H9 (cell line): Measurements from ENCODE around the gene XPNPEP3. TPM values are rescaled to one million over a fixed set of nuclear protein-coding genes. Genes with fewer than 3 reads are reported as not detected.

Experiments used
- DNase-seq: peaks from one replicate; pipeline ENCODE4 v3.0.0-alpha.2; 2017
- H2AFZ ChIP-seq: one replicate; pipeline ENCODE4 v1.6.1; 2013; ENCODE audit warnings: mild to moderate bottlenecking, low read length, control low read depth, moderate library complexity
- H2AK5ac ChIP-seq: 2 replicates; pipeline ENCODE4 v1.6.1; 2013; ENCODE audit warnings: low read length, control low read depth, mixed read lengths; ENCODE audit not compliant: insufficient read length
- H2BK120ac ChIP-seq: one replicate; pipeline ENCODE4 v1.6.1; 2013; ENCODE audit warnings: low read depth, mild to moderate bottlenecking, low read length, control low read depth, inconsistent platforms; ENCODE audit not compliant: poor library complexity, severe bottlenecking
- H2BK12ac ChIP-seq: 2 replicates; pipeline ENCODE4 v1.6.1; 2013; ENCODE audit warnings: low read length, control low read depth, mixed read lengths, low read depth; ENCODE audit not compliant: insufficient read length
- H2BK15ac ChIP-seq: 2 replicates; pipeline ENCODE4 v1.6.1; 2013; ENCODE audit warnings: low read depth, low read length, control low read depth
- H2BK20ac ChIP-seq: one replicate; pipeline ENCODE4 v1.6.1; 2013; ENCODE audit warnings: low read depth, mild to moderate bottlenecking, low read length, control low read depth, inconsistent platforms; ENCODE audit not compliant: poor library complexity, severe bottlenecking
- H2BK5ac ChIP-seq: 2 replicates; pipeline ENCODE4 v1.6.1; 2013; ENCODE audit warnings: low read length, control low read depth, mixed read lengths; ENCODE audit not compliant: insufficient read length
- H3K14ac ChIP-seq: 2 replicates; pipeline ENCODE4 v1.6.1; 2013; ENCODE audit warnings: low read length, control low read depth; ENCODE audit not compliant: insufficient read depth
- H3K18ac ChIP-seq: 2 replicates; pipeline ENCODE4 v1.6.1; 2013; ENCODE audit warnings: low read depth, mild to moderate bottlenecking, mixed read lengths, low read length, control low read depth; ENCODE audit not compliant: insufficient read length
- H3K23ac ChIP-seq: 2 replicates; pipeline ENCODE4 v1.6.1; 2013; ENCODE audit warnings: low read length, control low read depth, mixed read lengths, low read depth; ENCODE audit not compliant: insufficient read length
- H3K23me2 ChIP-seq: 2 replicates; pipeline ENCODE4 v1.6.1; 2013; ENCODE audit warnings: low read depth, mild to moderate bottlenecking, mixed read lengths, low read length, control low read depth; ENCODE audit not compliant: insufficient read length, poor library complexity, severe bottlenecking
- H3K27ac ChIP-seq: 2 replicates; pipeline ENCODE4 v1.5.1; 2013; ENCODE audit warnings: low read length, control low read depth, mixed read lengths, low read depth; ENCODE audit not compliant: insufficient read length
- H3K27me3 ChIP-seq: 2 replicates; pipeline ENCODE4 v1.6.1; 2013; ENCODE audit warnings: low read length, control low read depth, inconsistent platforms; ENCODE audit not compliant: insufficient read depth
- H3K4ac ChIP-seq: 2 replicates; pipeline ENCODE4 v1.6.1; 2013; ENCODE audit warnings: low read depth, mild to moderate bottlenecking, control low read depth, inconsistent platforms, low read length, moderate library complexity
- H3K4me1 ChIP-seq: 2 replicates; pipeline ENCODE4 v1.6.1; 2013; ENCODE audit warnings: low read length, control low read depth, inconsistent platforms; ENCODE audit not compliant: insufficient read depth
- H3K4me2 ChIP-seq: 2 replicates; pipeline ENCODE4 v1.6.1; 2013; ENCODE audit warnings: low read length, control low read depth, mixed read lengths; ENCODE audit not compliant: insufficient read length, insufficient read depth
- H3K56ac ChIP-seq: 2 replicates; pipeline ENCODE4 v1.6.1; 2013; ENCODE audit warnings: low read depth, mild to moderate bottlenecking, mixed read lengths, low read length, control low read depth; ENCODE audit not compliant: insufficient read length
- H3K79me1 ChIP-seq: 2 replicates; pipeline ENCODE4 v1.6.1; 2013; ENCODE audit warnings: low read depth, mild to moderate bottlenecking, moderate library complexity, low read length, control low read depth, inconsistent platforms; ENCODE audit not compliant: insufficient read depth, poor library complexity, severe bottlenecking
- H3K79me2 ChIP-seq: 2 replicates; pipeline ENCODE4 v1.6.1; 2013; ENCODE audit warnings: low read length, control low read depth, inconsistent platforms; ENCODE audit not compliant: insufficient read depth
- H3K9ac ChIP-seq: 2 replicates; pipeline ENCODE4 v1.6.1; 2013; ENCODE audit warnings: low read length, control low read depth, mixed read lengths; ENCODE audit not compliant: insufficient read length; ENCODE audit errors: extremely low read depth
- H3K9me3 ChIP-seq: one replicate; pipeline ENCODE4 v1.6.1; 2013; ENCODE audit warnings: low read depth, low read length, inconsistent platforms; ENCODE audit not compliant: control insufficient read depth
- H3T11ph ChIP-seq: one replicate; pipeline ENCODE4 v1.6.1; 2013; ENCODE audit warnings: mild to moderate bottlenecking, low read length, control low read depth, inconsistent platforms
- H4K20me1 ChIP-seq: one replicate; pipeline ENCODE4 v1.6.1; 2013; ENCODE audit not compliant: control insufficient read depth, insufficient read length, insufficient read depth
- H4K5ac ChIP-seq: 2 replicates; pipeline ENCODE4 v1.6.1; 2013; ENCODE audit warnings: low read depth, mild to moderate bottlenecking, mixed read lengths, low read length, control low read depth; ENCODE audit not compliant: insufficient read length
- H4K8ac ChIP-seq: replicated peaks from 2 replicates; pipeline ENCODE4 v1.6.1; 2013; ENCODE audit warnings: low read length, control low read depth, mixed read lengths, low read depth; ENCODE audit not compliant: insufficient read length
- H4K91ac ChIP-seq: 2 replicates; pipeline ENCODE4 v1.6.1; 2013; ENCODE audit warnings: low read depth, mild to moderate bottlenecking, moderate library complexity, mixed read lengths, low read length, control low read depth; ENCODE audit not compliant: insufficient read length
- H3K27ac Mint-ChIP-seq, 3 experiments: 2 replicates in 2 of 3; 3 replicates in 1 of 3; pipeline ENCODE4 v1.8.0; 2020 to 2021; ENCODE audit warnings: mixed read lengths in 3 of 3, mild to moderate bottlenecking in 1 of 3, moderate library complexity in 1 of 3
- H3K27me3 Mint-ChIP-seq: 2 replicates; pipeline ENCODE4 v1.8.0; 2021; ENCODE audit warnings: low read depth, mild to moderate bottlenecking, moderate library complexity, mixed read lengths
- H3K36me3 Mint-ChIP-seq, 3 experiments: 2 replicates in 2 of 3; 3 replicates in 1 of 3; pipeline ENCODE4 v1.8.0; 2020 to 2021; ENCODE audit warnings: low read depth in 3 of 3, mixed read lengths in 3 of 3; ENCODE audit not compliant: insufficient read depth in 1 of 3
- H3K4me1 Mint-ChIP-seq, 2 experiments: 2 replicates each; pipeline ENCODE4 v1.8.0; 2020; ENCODE audit warnings: mixed read lengths in 2 of 2
- H3K4me3 Mint-ChIP-seq, 2 experiments: 2 replicates in 1 of 2; 3 replicates in 1 of 2; pipeline ENCODE4 v1.8.0; 2020 to 2021; ENCODE audit warnings: mild to moderate bottlenecking in 2 of 2, mixed read lengths in 2 of 2, moderate library complexity in 1 of 2
- H3K9me3 Mint-ChIP-seq, 2 experiments: 2 replicates in 1 of 2; 3 replicates in 1 of 2; pipeline ENCODE4 v1.8.0; 2020; ENCODE audit warnings: mild to moderate bottlenecking in 2 of 2, mixed read lengths in 2 of 2, moderate library complexity in 1 of 2
- WGBS: extraction: QIAGEN DNeasy Blood & Tissue Kit; methylation state at CpG from one replicate; pipeline ENCODE4 v1.1.7; 2013; ENCODE audit warnings: missing lambda C conversion rate, low lambda C conversion rate, mixed read lengths; ENCODE audit not compliant: insufficient read length; ENCODE audit errors: extremely low coverage; 5-methylcytosine and 5-hydroxymethylcytosine counted together
- total RNA-seq: library from RNA; stranded (reverse); gene quantifications from 2 replicates; pipeline ENCODE4 v1.2.1, GENCODE V29; 2021
- TF ChIP-seq, protein P1 (sequence below): fragments of 200-600 bp; sonication (generic); conservative IDR thresholded peaks from 3 replicates; pipeline ENCODE4 v1.8.0; 2021; ENCODE audit warnings: antibody characterized with exemption, mild to moderate bottlenecking

Gene XPNPEP3
- total RNA-seq, 1 experiment from 2014 or later = 18.3 TPM

DNA sequence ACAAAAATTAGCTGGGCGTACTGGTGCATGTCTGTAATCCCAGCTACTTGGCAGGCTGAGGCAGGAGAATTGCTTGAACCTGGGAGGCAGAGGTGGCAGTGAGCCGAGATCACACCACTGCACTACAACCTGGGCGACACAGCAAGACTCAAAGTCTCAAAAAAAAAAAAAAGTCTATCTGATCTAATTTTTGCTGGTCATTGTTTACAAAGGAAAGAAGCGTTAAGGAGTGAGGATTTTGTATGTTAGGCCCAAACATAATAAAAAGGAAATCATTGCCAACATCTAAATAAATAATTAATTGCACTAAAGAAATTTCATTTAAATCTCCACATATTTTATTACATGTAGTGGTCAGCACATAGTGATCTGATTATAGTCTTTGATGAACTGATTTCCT, 97.2 kb downstream of the XPNPEP3 start:
- H3K9me3 ChIP-seq = no peaks in the 10 kb centered on the region
- H3K4ac ChIP-seq = no peak overlapping the region
- no peak overlapping the region for H4K91ac ChIP-seq
- no peak overlapping the region for H2BK12ac ChIP-seq
- no peak overlapping the region for H2BK120ac ChIP-seq
- H3K23me2 ChIP-seq = peaks cover 12% of the 10 kb centered on the region
- no peak overlapping the region for H3K9ac ChIP-seq
- no peaks in the 10 kb centered on the region for H3K4me1 ChIP-seq
- no peak overlapping the region for H3K4me3 Mint-ChIP-seq
- peaks cover 20 to 50% (median 49%) of the 10 kb centered on the region in 3 experiments for H3K36me3 Mint-ChIP-seq
- H3K23ac ChIP-seq = no peak overlapping the region
- H3K79me1 ChIP-seq = peaks cover 11% of the 10 kb centered on the region
- H3K27me3 Mint-ChIP-seq = peaks cover 2% of the 10 kb centered on the region; the same call in 1 of the 2 replicates
- H3K79me2 ChIP-seq = peaks cover 15% of the 10 kb centered on the region; the same call in 1 of the 2 replicates
- peaks cover 13 to 15% of the 10 kb centered on the region in 2 experiments for H3K4me1 Mint-ChIP-seq
- H3K9me3 Mint-ChIP-seq = no peaks in the 10 kb centered on the region
- no peak for DNase-seq
- H2AFZ ChIP-seq = no peak overlapping the region
- no peak overlapping the region for H3K18ac ChIP-seq
- H4K5ac ChIP-seq = no peak overlapping the region
- no peak overlapping the region for H2AK5ac ChIP-seq
- no peak overlapping the region for H3K4me2 ChIP-seq
- TF ChIP-seq, protein P1, sequence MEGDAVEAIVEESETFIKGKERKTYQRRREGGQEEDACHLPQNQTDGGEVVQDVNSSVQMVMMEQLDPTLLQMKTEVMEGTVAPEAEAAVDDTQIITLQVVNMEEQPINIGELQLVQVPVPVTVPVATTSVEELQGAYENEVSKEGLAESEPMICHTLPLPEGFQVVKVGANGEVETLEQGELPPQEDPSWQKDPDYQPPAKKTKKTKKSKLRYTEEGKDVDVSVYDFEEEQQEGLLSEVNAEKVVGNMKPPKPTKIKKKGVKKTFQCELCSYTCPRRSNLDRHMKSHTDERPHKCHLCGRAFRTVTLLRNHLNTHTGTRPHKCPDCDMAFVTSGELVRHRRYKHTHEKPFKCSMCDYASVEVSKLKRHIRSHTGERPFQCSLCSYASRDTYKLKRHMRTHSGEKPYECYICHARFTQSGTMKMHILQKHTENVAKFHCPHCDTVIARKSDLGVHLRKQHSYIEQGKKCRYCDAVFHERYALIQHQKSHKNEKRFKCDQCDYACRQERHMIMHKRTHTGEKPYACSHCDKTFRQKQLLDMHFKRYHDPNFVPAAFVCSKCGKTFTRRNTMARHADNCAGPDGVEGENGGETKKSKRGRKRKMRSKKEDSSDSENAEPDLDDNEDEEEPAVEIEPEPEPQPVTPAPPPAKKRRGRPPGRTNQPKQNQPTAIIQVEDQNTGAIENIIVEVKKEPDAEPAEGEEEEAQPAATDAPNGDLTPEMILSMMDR = no peak
- no peak overlapping the region for H2BK20ac ChIP-seq
- no peak overlapping the region for H2BK15ac ChIP-seq
- H3K27ac ChIP-seq = no peak overlapping the region
- no peak overlapping the region; a peak in 1 of 7 replicates for H3K27ac Mint-ChIP-seq
- no peaks in the 10 kb centered on the region for H3K27me3 ChIP-seq
- H3T11ph ChIP-seq = no peak overlapping the region
- H2BK5ac ChIP-seq = no peak overlapping the region
- no peaks in the 10 kb centered on the region for H4K20me1 ChIP-seq
- H3K56ac ChIP-seq = no peak overlapping the region
- no peak overlapping the region for H3K14ac ChIP-seq
- no CpG with 5 or more reads among the region's 4 CpGs for WGBS
- no peak overlapping the region for H4K8ac ChIP-seq
